Loucy (cell line): Measurements from ENCODE around the gene DNM3.

Source experiments
- H2AFZ ChIP-seq: fragments of 200-600 bp; sonication (generic); 2 replicates; pipeline ENCODE4 v1.6.0; 2016; ENCODE audit warnings: antibody characterized with exemption, mild to moderate bottlenecking, low read length, moderate library complexity
- H3F3A ChIP-seq: fragments of 200-600 bp; 2 replicates; pipeline ENCODE4 v1.6.0; 2016; ENCODE audit warnings: antibody characterized with exemption, low read depth, mild to moderate bottlenecking
- H3K27me3 ChIP-seq: fragments of 200-600 bp; sonication (generic); 2 replicates; pipeline ENCODE4 v1.6.1; 2014; ENCODE audit warnings: low read length, mild to moderate bottlenecking; ENCODE audit not compliant: insufficient read depth, poor library complexity, severe bottlenecking
- H3K36me3 ChIP-seq: fragments of 200-600 bp; sonication (generic); 2 replicates; pipeline ENCODE4 v1.6.1; 2016; ENCODE audit warnings: low read length; ENCODE audit not compliant: insufficient read depth
- H3K4me1 ChIP-seq: fragments of 200-600 bp; sonication (generic); 2 replicates; pipeline ENCODE4 v1.5.1; 2014; ENCODE audit warnings: low read length, mild to moderate bottlenecking; ENCODE audit not compliant: insufficient read depth, poor library complexity, severe bottlenecking
- H3K4me2 ChIP-seq: fragments of 200-600 bp; sonication (generic); 2 replicates; pipeline ENCODE4 v1.6.0; 2014; ENCODE audit warnings: antibody characterized with exemption, low read length, low read depth, mild to moderate bottlenecking; ENCODE audit not compliant: poor library complexity, severe bottlenecking
- H3K4me3 ChIP-seq: fragments of 200-600 bp; sonication (generic); 2 replicates; pipeline ENCODE4 v1.5.1; 2014; ENCODE audit warnings: low read length, mild to moderate bottlenecking, mixed read lengths; ENCODE audit not compliant: poor library complexity, severe bottlenecking
- H3K79me2 ChIP-seq: fragments of 200-600 bp; sonication (generic); 2 replicates; pipeline ENCODE4 v1.6.1; 2014; ENCODE audit warnings: low read length; ENCODE audit not compliant: insufficient read depth
- H3K9ac ChIP-seq: fragments of 200-600 bp; sonication (generic); 2 replicates; pipeline ENCODE4 v1.6.0; 2014; ENCODE audit warnings: mild to moderate bottlenecking, low read depth, low read length, moderate library complexity; ENCODE audit not compliant: poor library complexity, severe bottlenecking
- H3K9me2 ChIP-seq: fragments of 200-600 bp; sonication (generic); replicated peaks from 2 replicates; pipeline ENCODE4 v1.6.1; 2016; ENCODE audit warnings: low read depth, low read length, mixed read lengths
- H3K9me3 ChIP-seq: fragments of 200-600 bp; sonication (generic); 2 replicates; pipeline ENCODE4 v1.6.1; 2014; ENCODE audit warnings: mild to moderate bottlenecking, antibody characterized with exemption, low read length, low read depth; ENCODE audit not compliant: insufficient read depth
- H4K20me1 ChIP-seq: fragments of 200-600 bp; sonication (generic); 2 replicates; pipeline ENCODE4 v1.6.0; 2014; ENCODE audit warnings: antibody characterized with exemption, low read length, mild to moderate bottlenecking; ENCODE audit not compliant: insufficient read depth, poor library complexity, severe bottlenecking
- EZH2phosphoT487 ChIP-seq: fragments of 200-600 bp; IDR thresholded peaks from 2 replicates; pipeline ENCODE4 v1.6.1; 2018; ENCODE audit warnings: antibody characterized with exemption, mild to moderate bottlenecking, moderate library complexity, borderline replicate concordance
- TF ChIP-seq, protein P1 (sequence below): fragments of 200-600 bp; sonication (generic); conservative IDR thresholded peaks from 2 replicates; pipeline ENCODE4 v1.5.1; 2014; ENCODE audit warnings: mild to moderate bottlenecking, antibody characterized with exemption, low read length

The DNM3 gene

DNA sequence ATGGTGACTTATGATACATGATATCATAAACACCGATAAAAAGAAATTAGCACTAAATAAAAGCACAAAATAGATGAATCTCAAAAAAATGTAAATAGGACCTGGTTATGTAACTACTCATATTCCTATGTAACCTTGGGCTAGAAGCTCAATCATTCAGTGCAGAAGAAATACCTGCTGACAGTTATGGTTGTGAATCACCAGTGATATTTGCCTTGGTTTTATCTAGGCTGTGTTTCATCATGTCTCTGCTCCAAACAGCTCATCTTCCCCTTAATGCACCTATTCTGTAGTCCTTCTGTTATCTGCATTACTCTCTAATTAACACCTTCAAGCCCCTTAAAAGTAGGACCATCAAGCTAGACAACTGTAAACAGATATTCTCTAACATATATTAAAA lies 618.9 kb downstream of the DNM3 start:
- H3K9ac ChIP-seq: no peak overlapping the region
- no peaks in the 10 kb centered on the region for H3K4me1 ChIP-seq
- no peaks in the 10 kb centered on the region for H4K20me1 ChIP-seq
- H3K4me2 ChIP-seq: no peak overlapping the region
- H3K79me2 ChIP-seq: no peaks in the 10 kb centered on the region
- H3K27me3 ChIP-seq: no peaks in the 10 kb centered on the region
- no peak overlapping the region for H3K4me3 ChIP-seq
- H3K36me3 ChIP-seq: no peaks in the 10 kb centered on the region
- H3F3A ChIP-seq: no peaks in the 10 kb centered on the region
- H2AFZ ChIP-seq: no peak overlapping the region
- TF ChIP-seq EZH2phosphoT487: no peak
- TF ChIP-seq, protein P1, sequence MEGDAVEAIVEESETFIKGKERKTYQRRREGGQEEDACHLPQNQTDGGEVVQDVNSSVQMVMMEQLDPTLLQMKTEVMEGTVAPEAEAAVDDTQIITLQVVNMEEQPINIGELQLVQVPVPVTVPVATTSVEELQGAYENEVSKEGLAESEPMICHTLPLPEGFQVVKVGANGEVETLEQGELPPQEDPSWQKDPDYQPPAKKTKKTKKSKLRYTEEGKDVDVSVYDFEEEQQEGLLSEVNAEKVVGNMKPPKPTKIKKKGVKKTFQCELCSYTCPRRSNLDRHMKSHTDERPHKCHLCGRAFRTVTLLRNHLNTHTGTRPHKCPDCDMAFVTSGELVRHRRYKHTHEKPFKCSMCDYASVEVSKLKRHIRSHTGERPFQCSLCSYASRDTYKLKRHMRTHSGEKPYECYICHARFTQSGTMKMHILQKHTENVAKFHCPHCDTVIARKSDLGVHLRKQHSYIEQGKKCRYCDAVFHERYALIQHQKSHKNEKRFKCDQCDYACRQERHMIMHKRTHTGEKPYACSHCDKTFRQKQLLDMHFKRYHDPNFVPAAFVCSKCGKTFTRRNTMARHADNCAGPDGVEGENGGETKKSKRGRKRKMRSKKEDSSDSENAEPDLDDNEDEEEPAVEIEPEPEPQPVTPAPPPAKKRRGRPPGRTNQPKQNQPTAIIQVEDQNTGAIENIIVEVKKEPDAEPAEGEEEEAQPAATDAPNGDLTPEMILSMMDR: no peak
- H3K9me2 ChIP-seq: no peaks in the 10 kb centered on the region
- H3K9me3 ChIP-seq: no peaks in the 10 kb centered on the region

DNA sequence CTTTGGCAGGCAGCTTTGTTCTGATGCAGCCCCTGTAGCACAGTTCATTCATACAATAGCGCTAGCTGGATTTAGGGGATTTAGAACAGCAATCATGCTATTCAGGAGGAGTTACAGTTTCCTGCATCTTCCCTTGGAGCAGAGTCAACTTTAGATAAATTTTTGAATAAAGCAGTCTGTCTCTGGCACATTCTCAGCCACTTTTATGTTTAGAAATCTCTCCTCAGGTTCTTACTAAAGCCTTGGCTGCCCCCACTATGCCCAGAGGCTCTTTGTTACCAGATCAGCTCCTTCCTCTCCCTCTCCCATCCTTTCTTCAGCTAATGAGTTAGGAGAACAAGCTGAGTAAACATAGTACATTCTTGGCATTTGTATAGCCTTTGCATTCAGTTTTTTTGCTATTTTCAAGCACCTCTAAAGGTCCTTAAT lies 619.6 kb downstream of the DNM3 start:
- no peak overlapping the region for H3K4me2 ChIP-seq
- no peaks in the 10 kb centered on the region for H3K36me3 ChIP-seq
- no peaks in the 10 kb centered on the region for H3K4me1 ChIP-seq
- no peaks in the 10 kb centered on the region for H3K79me2 ChIP-seq
- no peak overlapping the region for H2AFZ ChIP-seq
- no peak overlapping the region for H3K9ac ChIP-seq
- no peak overlapping the region for H3K4me3 ChIP-seq
- TF ChIP-seq, protein P1: no peak
- no peak for TF ChIP-seq EZH2phosphoT487
- H3K9me2 ChIP-seq: no peaks in the 10 kb centered on the region
- no peaks in the 10 kb centered on the region for H3K27me3 ChIP-seq
- H3K9me3 ChIP-seq: no peaks in the 10 kb centered on the region
- no peaks in the 10 kb centered on the region for H4K20me1 ChIP-seq
- no peaks in the 10 kb centered on the region for H3F3A ChIP-seq
